ENCODE results near the gene STARD6. TPM values are rescaled to one million over a fixed set of nuclear protein-coding genes. Genes with fewer than 3 reads are reported as not detected.
"Not testable (repeated sequence)": the region's sequence is repeated elsewhere in the genome, so short reads cannot be mapped to it uniquely, and the experiment has no call there.

The STARD6 gene
- total and polyA plus RNA-seq, 8 donors, result not detected

GRCh38 chr18:54323561-54323960 is 34.1 kb downstream of the STARD6 start:
- intact Hi-C loops (cut with DNase I; ENCODE audit: low total_unique reads), result no loop called here
- H3K4me1 ChIP-seq, result no peaks in the 10 kb centered on the region
- H3K27me3 ChIP-seq, result no peaks in the 10 kb centered on the region
- H3K4me3 ChIP-seq, result no peak overlapping the region
- no peak overlapping the region for H3K27ac ChIP-seq
- DNase-seq, result no peak
- H3K9me3 ChIP-seq, result no peaks in the 10 kb centered on the region
- TF ChIP-seq EP300 (IDR thresholded peaks at IDR 0.05) (no peak), POLR2AphosphoS5 (IDR thresholded peaks at IDR 0.05) (no peak), POLR2A (IDR thresholded peaks at IDR 0.05) (no peak)
- TF ChIP-seq, protein P1, sequence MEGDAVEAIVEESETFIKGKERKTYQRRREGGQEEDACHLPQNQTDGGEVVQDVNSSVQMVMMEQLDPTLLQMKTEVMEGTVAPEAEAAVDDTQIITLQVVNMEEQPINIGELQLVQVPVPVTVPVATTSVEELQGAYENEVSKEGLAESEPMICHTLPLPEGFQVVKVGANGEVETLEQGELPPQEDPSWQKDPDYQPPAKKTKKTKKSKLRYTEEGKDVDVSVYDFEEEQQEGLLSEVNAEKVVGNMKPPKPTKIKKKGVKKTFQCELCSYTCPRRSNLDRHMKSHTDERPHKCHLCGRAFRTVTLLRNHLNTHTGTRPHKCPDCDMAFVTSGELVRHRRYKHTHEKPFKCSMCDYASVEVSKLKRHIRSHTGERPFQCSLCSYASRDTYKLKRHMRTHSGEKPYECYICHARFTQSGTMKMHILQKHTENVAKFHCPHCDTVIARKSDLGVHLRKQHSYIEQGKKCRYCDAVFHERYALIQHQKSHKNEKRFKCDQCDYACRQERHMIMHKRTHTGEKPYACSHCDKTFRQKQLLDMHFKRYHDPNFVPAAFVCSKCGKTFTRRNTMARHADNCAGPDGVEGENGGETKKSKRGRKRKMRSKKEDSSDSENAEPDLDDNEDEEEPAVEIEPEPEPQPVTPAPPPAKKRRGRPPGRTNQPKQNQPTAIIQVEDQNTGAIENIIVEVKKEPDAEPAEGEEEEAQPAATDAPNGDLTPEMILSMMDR (IDR thresholded peaks at IDR 0.05), result no peak
- H3K36me3 ChIP-seq, result no peaks in the 10 kb centered on the region

DNA sequence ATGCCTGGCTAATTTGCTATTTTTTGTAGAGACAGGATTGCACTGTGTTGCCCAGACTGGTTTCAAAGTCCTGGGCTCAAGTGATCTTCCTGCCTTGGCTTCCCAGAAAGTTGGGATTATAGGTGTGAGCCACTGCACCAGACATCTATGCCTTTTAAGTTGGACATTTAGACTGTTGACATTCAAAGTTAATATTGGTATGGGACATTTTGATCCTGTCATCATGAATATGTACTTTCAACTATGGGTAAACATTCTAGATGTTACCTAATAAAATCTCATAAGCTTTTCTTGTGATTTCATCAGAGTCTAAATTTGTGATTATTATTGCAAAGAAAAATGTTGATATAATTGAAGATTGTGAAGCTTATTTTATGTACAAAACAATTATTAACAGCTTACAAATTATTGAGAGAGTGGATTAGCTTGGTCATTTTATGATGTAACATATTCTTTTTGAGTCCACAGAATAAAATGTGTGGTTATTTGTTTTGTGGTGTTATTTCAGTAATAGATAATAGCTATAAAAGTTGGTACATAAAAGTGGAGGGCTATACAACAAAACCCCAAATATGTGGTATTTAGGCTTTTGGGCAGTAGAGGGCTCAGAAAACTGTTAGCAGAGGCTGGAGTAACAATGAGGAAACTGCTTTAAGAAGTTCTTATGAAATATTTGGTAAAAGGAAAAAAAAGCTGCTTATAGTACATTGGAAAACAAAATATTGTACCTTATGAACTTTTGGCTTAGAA is 41.4 kb downstream of the STARD6 start:
- no peaks in the 10 kb centered on the region for H3K4me1 ChIP-seq
- H3K27ac ChIP-seq, result no peak overlapping the region
- no peaks in the 10 kb centered on the region for H3K27me3 ChIP-seq
- no peaks in the 10 kb centered on the region for H3K36me3 ChIP-seq
- intact Hi-C loops (cut with DNase I; ENCODE audit: low total_unique reads), result no loop called here
- H3K4me3 ChIP-seq, result no peak overlapping the region
- no peak for DNase-seq
- H3K9me3 ChIP-seq, result peaks cover 0 to 6% (median 2%) of the 10 kb centered on the region in 4 donors
- TF ChIP-seq POLR2A (IDR thresholded peaks at IDR 0.05), result no peak
- TF ChIP-seq, protein P1 (IDR thresholded peaks at IDR 0.05), result no peak

DNA sequence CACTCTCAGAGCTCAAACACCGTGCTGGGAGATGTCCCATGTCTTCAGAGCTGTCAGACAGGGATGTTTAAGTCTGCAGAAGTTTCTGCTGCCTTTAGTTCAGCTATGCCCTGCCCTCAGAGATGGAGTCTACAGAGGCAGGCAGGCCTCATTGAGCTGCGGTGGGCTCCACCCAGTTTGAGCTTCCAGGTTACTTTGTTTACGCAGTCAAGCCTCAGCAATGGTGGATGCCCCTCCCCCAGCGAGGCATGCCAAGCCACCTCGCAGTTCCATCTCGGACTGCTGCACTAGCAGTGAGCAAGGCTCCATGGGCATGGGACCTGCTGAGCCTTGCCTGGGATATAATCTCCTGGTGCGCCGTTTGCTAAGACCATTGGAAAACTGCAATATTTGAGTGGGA is 48.1 kb downstream of the STARD6 start:
- H3K9me3 ChIP-seq; H3K4me1 ChIP-seq; intact Hi-C loops (cut with DNase I; ENCODE audit: low total_unique reads); H3K4me3 ChIP-seq; H3K27ac ChIP-seq; DNase-seq; H3K27me3 ChIP-seq; H3K36me3 ChIP-seq: not testable (repeated sequence)
- WGBS, 5 donors, result 75 to 92% (median 85%) methylated on average over 5 to 8 of the region's 8 CpGs

DNA sequence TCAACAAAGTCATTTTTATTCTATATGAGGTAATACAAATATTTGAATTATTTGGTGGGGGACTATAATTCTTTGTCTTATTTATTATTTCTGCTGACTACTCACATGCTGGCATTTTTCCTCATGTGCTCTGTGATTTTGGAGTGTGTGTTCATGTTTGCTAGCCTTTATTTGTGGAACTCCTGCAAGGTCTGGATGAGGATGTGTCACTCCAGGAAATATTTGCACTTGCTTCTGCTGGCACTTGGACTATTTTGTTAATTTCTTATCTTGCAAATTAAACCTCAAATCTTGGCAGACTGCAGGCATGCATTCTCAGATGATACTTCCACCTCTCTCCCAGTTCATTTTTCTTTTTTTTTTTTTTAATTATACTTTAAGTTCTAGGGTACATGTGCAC is 54.2 kb downstream of the STARD6 start:
- intact Hi-C loops (cut with DNase I; ENCODE audit: low total_unique reads), result no loop called here
- DNase-seq, result no peak
- peaks cover 0 to 7% (median 0%) of the 10 kb centered on the region in 4 donors for H3K36me3 ChIP-seq
- no peak overlapping the region for H3K27ac ChIP-seq
- H3K4me3 ChIP-seq, result no peak overlapping the region
- H3K4me1 ChIP-seq, result no peaks in the 10 kb centered on the region
- TF ChIP-seq EP300 (IDR thresholded peaks at IDR 0.05), result no peak
- no peak for TF ChIP-seq POLR2AphosphoS5 (IDR thresholded peaks at IDR 0.05)
- TF ChIP-seq, protein P1 (IDR thresholded peaks at IDR 0.05), result no peak
- no peak for TF ChIP-seq POLR2A (IDR thresholded peaks at IDR 0.05)
- no peaks in the 10 kb centered on the region for H3K27me3 ChIP-seq
- H3K9me3 ChIP-seq, result peaks cover 0 to 15% (median 8%) of the 10 kb centered on the region in 4 donors

- WGBS, 5 donors, result 95 to 98% (median 96%) methylated on average over 8 of the region's 8 CpGs
- DNase-seq; intact Hi-C loops (cut with DNase I; ENCODE audit: low total_unique reads): not testable (repeated sequence)
Observed at GRCh38 chr18:54298991-54299390, 58.7 kb downstream of the STARD6 start.

More at GRCh38 chr18:54298991-54299390, 58.7 kb downstream of the STARD6 start:
- not testable (repeated sequence) for H3K27me3 ChIP-seq, H3K4me3 ChIP-seq, H3K4me1 ChIP-seq, H3K27ac ChIP-seq
- peaks cover 4 to 27% (median 20%) of the 10 kb centered on the region in 4 donors for H3K36me3 ChIP-seq
- peaks cover 0 to 15% (median 8%) of the 10 kb centered on the region in 4 donors for H3K9me3 ChIP-seq
